Measurements from ENCODE around the gene RBBP5. TPM values are rescaled to one million over a fixed set of nuclear protein-coding genes. Genes with fewer than 3 reads are reported as not detected.

The RBBP5 gene
- total RNA-seq, 1 donor from 2014 or later, result 23.4 TPM

- Histone ChIP-seq H3K4me3 (ENCODE audit: low read depth, low read length) (no peak overlapping the region), H3K36me3 (ENCODE audit: control insufficient read depth, insufficient read depth, low read length) (no peaks in the 10 kb centered on the region), H3K27me3 (ENCODE audit: control insufficient read depth, insufficient read depth, low read length) (peaks cover 2% of the 10 kb centered on the region)
- DNase-seq (ENCODE audit: low read depth), result no peak
- TF ChIP-seq CTCF (IDR thresholded peaks at IDR 0.05; ENCODE audit: insufficient read depth, low read length, severe bottlenecking), result no peak
- FAIRE-seq, result no peak
Measured at GRCh38 chr1:205056188-205056611, 65.6 kb downstream of the RBBP5 start.

- no peak overlapping the region for H3K4me3 ChIP-seq (ENCODE audit: low read depth, low read length)
- peaks cover 2% of the 10 kb centered on the region for H3K27me3 ChIP-seq (ENCODE audit: control insufficient read depth, insufficient read depth, low read length)
- H3K36me3 ChIP-seq (ENCODE audit: control insufficient read depth, insufficient read depth, low read length), result no peaks in the 10 kb centered on the region
- TF ChIP-seq CTCF (IDR thresholded peaks at IDR 0.05; ENCODE audit: insufficient read depth, low read length, severe bottlenecking), result no peak
- DNase-seq (ENCODE audit: low read depth), result no peak
- no peak for FAIRE-seq
Measured at GRCh38 chr1:205054013-205054412, 67.8 kb downstream of the RBBP5 start.

- Histone ChIP-seq H3K36me3 (ENCODE audit: control insufficient read depth, insufficient read depth, low read length) (no peaks in the 10 kb centered on the region), H3K4me3 (ENCODE audit: low read depth, low read length) (no peak overlapping the region), H3K27me3 (ENCODE audit: control insufficient read depth, insufficient read depth, low read length) (peaks cover 5% of the 10 kb centered on the region)
- DNase-seq (ENCODE audit: low read depth) (no peak), FAIRE-seq (no peak)
- TF ChIP-seq CTCF (IDR thresholded peaks at IDR 0.05; ENCODE audit: insufficient read depth, low read length, severe bottlenecking), result no peak
Measured at GRCh38 chr1:205053296-205053695, 68.5 kb downstream of the RBBP5 start.

GRCh38 chr1:205052690-205053089 is 69.1 kb downstream of the RBBP5 start:
- no peak for FAIRE-seq
- DNase-seq (ENCODE audit: low read depth), result no peak
- TF ChIP-seq CTCF (IDR thresholded peaks at IDR 0.05; ENCODE audit: insufficient read depth, low read length, severe bottlenecking), result no peak
- H3K36me3 ChIP-seq (ENCODE audit: control insufficient read depth, insufficient read depth, low read length), result no peaks in the 10 kb centered on the region
- no peak overlapping the region for H3K4me3 ChIP-seq (ENCODE audit: low read depth, low read length)
- H3K27me3 ChIP-seq (ENCODE audit: control insufficient read depth, insufficient read depth, low read length), result peaks cover 4% of the 10 kb centered on the region

GRCh38 chr1:205049479-205049878 is 72.3 kb downstream of the RBBP5 start:
- no peak for DNase-seq (ENCODE audit: low read depth)
- H3K36me3 ChIP-seq (ENCODE audit: control insufficient read depth, insufficient read depth, low read length), result no peaks in the 10 kb centered on the region
- H3K27me3 ChIP-seq (ENCODE audit: control insufficient read depth, insufficient read depth, low read length), result peaks cover 22% of the 10 kb centered on the region
- FAIRE-seq, result no peak
- TF ChIP-seq CTCF (IDR thresholded peaks at IDR 0.05; ENCODE audit: insufficient read depth, low read length, severe bottlenecking), result no peak
- H3K4me3 ChIP-seq (ENCODE audit: low read depth, low read length), result no peak overlapping the region

GRCh38 chr1:205048382-205048781 is 73.4 kb downstream of the RBBP5 start:
- no peaks in the 10 kb centered on the region for H3K36me3 ChIP-seq (ENCODE audit: control insufficient read depth, insufficient read depth, low read length)
- H3K4me3 ChIP-seq (ENCODE audit: low read depth, low read length), result no peak overlapping the region
- DNase-seq (ENCODE audit: low read depth) (no peak), FAIRE-seq (no peak)
- peaks cover 29% of the 10 kb centered on the region for H3K27me3 ChIP-seq (ENCODE audit: control insufficient read depth, insufficient read depth, low read length)
- no peak for TF ChIP-seq CTCF (IDR thresholded peaks at IDR 0.05; ENCODE audit: insufficient read depth, low read length, severe bottlenecking)

Measured in bronchial epithelial cell (primary cell).